ENCODE measurements around the gene PFDN4. TPM values are rescaled to one million over a fixed set of nuclear protein-coding genes. Genes with fewer than 3 reads are reported as not detected.
"Not testable (repeated sequence)": the region's sequence is repeated elsewhere in the genome, so short reads cannot be mapped to it uniquely, and the experiment has no call there.

The PFDN4 gene
- polyA plus RNA-seq, 1 donor: 52.8 TPM

DNA sequence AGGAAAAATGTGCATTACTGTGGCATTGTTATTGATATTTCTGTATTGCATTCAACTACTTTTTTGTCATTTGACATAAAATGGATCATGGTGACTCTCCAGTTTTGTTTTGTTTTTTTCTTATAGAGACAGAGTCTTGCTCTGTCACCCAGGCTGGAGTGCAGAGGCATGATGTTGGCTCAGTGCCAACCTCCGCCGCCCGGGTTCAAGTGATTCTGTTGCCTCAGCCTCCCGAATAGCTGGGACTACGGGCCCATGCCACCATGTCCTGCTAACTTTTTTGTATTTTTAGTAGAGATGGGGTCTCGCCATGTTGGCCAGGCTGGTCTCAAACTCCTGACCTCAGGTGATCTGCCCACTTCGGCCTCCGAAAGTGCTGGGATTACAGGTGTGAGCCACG is 16.8 kb downstream of the PFDN4 start:
- DNase-seq: not testable (repeated sequence)

DNA sequence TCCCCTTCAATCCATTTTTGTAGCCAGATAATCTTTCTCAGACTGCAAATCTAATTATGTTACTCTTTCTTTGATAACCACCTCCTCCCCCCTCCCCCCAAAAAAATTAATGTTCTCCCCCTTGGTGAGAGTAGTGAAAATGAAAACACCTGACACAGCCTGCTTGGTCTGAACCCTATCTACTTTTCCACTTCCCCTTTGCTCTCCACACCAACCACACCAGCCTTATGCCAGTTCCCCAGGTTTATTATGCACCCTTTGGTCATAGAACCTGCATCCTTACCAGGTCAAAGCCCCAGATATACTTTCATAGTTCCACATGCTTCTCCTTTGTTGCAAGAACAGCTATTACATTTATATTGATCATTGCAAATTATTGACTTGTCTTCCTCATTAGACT is 19.4 kb downstream of the PFDN4 start:
- no peak for DNase-seq

DNA sequence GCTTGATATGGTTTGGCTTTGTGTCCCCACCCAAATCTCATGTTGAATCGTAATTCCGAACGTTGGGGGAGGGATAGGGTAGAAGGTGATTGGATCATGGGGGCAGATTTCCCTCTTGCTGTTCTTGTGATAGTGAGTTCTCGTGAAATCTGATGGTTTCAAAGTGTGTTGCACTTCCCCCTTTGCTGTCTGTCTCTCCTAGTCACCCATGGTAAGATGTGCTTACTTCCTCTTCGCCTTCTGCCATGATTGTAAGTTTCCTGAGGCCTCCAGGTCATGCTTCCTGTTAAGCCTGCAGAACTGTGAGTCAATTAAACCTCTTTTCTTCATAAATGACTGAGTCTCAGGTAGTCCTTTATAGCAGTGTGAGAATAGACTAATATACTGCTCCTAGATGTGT is 19.9 kb downstream of the PFDN4 start:
- no peak for DNase-seq

DNA sequence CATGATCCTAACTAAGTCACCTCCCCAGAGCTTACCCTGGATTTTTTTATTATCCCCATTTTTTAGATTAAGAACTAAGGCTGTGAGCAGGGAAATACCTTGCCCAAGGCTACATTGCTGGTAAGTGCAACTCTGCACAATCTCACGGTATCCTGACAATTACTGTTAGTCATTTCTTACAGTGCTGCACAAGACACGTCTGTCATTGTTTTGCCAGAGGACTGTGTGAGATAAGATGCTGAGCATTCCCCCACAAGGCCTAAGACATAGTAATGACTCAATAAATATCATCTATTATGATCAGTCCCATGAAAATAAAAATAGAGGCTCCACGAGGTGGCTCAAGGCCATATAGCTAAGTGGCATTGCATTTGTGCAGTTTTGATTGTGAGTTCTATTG is 21.0 kb downstream of the PFDN4 start:
- DNase-seq: no peak

DNA sequence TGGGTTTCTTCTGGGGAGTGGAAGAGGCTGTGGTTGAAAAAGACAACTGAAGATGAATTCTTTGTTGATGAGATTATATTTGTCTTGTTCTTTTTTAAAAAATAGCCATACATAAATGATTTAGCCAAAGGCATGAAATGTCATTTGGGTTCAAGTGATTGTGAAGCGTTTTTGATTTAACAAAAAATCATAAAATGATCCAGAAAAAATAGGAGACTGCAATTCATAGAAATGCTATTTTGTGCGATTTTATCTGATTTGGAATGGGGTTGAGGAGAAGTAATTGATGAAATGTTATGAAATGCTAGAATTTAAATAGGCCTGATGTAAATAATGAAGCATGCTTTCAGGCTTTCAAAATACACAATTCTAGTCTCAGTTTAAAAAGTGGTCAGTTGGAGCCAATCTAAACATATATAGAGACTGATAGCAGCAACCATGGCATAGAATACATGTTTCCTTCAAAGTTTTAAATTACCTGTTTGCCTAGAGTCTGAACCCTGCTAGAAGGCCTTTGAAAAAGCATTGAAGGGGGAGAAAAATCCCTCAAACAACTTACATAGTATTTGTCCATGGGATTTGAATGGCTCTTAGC is 21.8 kb downstream of the PFDN4 start:
- DNase-seq: no peak

DNA sequence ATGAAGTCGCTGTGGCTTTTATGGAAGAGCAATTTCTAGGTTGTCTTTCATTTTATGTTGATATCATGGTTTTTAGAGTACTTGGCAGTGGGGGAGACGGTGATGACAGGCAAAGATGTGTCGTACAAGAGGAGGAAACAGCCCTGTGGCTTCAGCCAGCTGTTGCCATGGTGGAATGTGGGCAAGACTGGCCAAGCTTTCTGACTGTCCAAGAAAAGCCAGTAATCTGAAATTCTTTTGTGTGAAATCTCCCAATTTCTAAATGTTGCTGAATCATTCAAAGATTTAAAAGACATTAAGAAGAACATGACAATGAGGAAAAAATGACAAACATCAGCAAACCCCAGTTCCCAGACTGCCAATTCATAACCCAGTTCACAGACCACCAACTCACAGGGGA is 23.1 kb downstream of the PFDN4 start:
- no peak for DNase-seq

DNA sequence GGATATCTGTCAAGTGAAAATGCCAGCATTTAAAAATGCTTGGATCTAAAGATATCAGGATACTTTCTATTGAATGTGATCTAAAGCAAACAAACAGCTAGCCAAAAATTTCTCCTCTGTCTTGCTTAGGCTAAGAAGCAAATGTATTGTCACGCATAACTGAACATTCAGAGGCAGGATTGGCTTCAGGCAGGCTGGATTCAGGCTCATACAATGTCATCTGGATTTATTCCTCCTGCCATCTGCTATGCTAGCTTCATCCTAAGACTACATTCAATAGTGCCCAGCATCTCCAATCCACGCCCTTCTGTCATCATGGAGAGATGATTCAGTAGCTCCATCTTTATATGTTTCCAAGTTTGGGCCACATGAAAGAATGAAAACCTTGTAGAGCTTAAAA is 27.1 kb downstream of the PFDN4 start:
- DNase-seq: no peak

DNA sequence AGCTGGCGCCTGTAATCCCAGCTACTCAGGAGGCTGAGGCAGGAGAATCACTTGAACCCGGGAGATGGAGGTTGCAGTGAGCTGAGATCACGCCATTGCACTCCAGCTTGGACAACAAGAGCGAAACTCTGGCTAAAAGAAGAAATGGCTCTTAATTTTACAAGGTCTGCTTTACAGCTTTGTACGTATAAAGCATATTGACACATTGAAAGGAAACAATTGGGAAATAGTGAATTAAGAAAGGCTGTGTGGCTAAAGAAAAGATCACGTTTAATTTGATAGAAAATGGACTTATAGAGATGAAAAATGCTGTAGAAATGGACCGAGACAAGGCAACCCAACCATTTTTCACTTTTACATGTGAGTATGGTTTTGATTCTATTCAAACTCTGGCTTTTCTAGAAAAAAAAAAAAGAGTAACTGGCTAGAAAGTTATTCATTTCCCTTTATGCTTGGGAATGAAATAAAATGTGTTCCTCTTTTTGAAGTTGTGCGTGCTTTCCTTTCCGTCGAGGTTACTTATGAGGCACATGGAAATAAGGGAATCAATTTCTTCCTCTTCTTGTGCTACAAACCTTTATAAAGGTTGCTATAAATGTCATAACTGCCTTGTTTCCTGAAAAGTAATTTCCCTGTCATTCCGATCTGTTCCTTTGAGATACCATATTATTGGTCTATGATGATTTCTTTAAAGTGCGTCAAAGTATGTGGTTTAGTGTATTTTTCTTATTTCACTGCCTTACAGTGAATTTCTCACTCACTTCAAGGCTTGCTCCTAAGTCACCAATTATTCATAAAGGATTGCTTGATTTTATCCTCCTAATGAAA is 29.4 kb downstream of the PFDN4 start:
- DNase-seq: no peak

DNA sequence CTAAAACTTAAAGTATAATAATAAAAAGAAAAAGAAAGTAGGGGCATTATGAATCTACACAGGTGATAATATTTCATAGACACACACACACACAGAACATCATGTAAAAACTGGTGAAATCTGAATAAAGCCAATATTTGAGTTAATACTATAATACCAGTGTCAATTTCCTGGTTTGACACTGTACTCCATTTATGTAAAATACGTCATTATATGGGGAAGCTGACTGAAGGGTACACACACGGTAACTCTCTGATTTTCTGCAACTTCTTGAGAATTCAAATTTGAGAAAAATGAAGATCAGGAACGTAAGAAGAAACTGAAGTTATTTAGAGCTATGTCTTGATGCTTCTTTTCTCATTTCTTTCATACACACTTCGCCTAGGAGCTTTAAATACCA is 36.2 kb downstream of the PFDN4 start:
- DNase-seq: no peak

DNA sequence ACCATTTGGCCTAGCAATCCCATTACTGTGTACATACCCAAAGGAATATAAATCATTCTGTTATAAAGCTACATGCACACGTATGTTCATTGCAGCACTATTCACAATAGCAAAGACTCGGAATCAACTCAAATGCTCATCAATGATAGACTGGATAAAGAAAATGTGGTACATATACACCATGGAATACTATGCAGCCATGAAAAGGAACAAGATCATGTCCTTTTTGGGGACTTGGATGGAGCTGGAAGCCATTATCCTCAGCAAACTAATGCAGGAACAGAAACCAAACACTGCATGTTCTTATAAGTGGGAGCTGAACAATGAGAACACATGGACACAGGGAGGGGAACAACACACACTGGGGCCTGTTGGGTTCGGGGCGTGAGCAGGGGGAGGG is 40.8 kb downstream of the PFDN4 start:
- not testable (repeated sequence) for DNase-seq

DNA sequence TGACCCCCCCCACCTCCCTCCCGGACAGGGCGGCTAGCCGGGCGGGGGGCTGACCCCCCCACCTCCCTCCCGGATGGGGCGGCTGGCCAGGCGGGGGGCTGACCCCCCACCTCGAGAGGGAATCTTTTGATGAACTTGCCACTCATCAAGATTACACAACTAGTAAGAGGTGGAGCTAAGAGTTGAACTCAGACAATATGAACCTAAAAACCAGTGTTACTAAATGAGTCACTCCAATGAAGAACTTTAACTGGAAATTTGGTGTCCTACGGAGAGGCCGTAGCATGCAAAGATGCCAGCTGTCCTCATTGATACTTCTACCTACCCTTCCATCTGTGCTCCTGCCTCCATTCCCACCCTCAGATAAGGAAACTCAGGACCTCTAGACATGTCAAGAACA is 42.8 kb downstream of the PFDN4 start:
- no peak for DNase-seq

DNA sequence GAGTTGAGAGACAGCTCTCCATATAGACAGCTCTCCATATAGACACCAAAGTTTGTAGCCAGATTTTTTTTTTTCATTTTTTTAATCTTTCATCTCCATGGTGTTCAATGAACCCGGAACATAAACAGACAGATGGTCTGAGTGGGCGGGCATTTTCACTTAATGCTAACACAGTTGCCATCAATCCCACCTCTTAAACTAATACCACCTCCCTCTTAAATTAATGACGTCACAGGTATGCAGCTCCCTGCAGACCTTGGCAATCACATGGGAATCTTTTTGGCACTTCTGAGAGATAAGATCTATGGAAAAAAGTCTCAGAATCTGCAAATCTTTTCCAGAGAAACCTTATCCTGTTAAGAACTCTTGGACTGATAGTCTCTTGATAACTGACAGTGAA is 43.2 kb downstream of the PFDN4 start:
- DNase-seq: no peak

DNA sequence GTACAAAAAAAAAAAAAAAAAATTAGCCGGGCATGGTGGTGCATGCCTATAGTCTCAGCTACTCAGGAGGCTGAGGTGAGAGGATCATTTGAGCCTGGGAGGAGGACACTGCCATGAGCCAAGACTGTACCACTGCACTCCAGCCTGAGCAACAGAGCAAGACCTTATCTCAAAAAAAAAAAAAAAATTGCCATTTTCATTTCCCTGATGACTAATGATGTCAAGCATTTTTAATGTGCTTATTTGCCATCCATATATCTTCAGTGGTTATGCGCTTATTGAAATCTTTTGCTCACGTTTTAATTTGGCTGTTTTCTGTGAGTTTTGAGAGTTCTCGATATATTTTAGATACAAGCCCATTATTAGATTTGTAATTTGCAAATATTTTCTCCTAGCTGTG is 46.7 kb downstream of the PFDN4 start:
- DNase-seq: no peak

DNA sequence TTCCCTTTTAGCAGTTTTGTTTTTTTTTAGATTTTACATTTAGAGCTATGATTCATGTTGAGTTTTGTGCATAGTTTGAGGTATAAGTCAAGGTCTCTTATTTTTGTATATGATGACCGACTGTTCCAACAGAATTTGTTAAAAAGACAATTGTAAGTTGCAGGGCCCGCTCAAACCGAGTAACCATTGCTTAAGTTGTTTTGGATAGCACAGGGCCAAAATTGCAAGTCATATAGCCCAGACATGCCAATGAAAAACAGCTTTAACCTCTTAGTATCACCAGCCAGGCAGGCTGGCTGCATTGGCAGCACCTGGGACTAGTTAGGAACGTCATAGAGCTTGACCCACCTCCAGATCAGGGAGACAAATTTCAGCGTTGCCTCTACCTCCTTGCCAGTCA is 47.3 kb downstream of the PFDN4 start:
- DNase-seq: no peak

DNA sequence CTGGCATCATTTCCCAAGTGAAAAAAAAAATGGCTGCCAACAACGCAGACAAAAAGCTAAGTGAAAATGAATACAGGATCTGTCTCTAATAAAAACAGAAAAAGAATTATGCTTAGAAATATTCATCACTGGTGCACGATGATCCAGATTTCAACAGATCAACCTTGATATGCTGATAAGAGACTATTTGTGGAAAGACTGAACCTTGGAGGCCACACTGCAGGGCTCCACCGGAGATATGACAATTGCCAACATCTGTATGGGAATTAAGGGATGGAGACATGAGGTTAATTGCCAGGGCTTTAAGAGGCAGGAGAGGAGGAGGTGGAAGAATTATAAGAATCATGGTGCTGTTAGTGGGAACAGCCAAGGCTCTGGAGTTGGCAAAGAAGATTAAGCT is 48.3 kb downstream of the PFDN4 start:
- no peak for DNase-seq

DNA sequence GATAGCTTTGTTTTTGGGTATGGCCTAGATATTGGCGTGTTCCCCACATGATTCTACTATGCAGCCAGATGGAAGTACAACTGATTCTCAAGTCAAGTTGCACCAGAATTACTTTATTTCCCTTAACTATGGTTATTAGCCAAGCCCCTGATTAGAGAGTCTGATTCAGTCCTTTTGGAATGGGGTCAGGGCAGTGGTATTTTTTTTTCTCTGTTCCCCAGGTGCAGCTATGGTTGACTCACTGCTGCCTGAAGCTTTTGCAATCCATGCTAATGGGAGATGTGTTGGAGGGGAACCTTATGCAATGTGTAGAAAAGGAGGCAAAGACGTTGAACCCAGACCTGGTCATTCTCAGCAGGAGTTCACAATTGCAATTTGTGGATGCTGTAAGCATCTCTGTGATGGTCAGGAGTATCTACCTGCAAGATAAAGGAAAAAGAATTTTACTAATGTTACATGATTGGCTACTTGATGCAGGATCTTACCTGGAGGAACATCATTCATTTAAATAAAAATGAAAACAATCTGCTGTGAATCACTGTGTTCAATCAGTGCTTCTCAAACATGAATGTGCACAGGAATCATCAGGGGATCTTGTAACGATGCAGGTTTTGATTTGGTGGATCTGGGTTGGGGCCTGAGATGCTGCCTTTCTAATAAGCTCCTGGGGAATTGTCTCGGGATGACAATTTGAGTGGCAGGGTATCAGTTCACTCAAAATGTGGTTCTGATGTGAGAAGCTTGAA is 49.4 kb downstream of the PFDN4 start:
- no peak for DNase-seq

DNA sequence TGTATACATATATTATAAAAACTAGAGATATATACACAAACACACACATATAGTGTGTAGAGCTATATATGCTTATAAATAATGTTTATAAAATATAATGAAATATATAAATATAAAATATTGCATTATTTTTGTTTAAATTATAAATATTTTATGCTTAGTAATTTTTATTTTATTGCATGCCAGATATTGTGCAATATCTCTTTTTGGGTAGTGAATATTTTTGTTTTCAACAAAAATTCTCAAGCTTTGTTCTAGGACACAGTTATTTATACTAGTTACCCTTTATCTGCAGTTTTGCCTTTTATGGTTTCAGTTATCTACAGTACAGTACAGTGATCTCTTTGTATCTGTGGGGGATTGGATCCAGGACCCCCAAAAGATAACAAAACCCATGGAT is 52.2 kb downstream of the PFDN4 start:
- DNase-seq: no peak

DNA sequence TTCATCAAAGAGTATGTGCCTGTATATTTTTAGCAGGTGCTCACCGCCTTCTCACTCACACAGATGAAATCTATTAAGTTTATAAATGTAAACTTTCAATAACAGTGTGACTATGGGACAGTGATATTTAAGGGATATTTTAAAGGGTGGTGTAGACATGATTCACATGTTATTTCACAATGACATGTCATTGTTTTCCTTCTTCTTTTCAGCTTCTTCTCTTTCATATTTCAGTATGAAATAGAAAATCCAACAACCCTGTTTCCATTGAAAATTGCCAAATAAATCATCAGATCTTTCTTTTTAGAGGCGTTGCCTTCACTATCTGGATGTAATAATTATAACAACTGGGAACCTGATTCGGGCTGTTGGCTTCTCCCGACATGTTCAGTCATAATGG is 54.8 kb downstream of the PFDN4 start:
- DNase-seq: no peak

DNA sequence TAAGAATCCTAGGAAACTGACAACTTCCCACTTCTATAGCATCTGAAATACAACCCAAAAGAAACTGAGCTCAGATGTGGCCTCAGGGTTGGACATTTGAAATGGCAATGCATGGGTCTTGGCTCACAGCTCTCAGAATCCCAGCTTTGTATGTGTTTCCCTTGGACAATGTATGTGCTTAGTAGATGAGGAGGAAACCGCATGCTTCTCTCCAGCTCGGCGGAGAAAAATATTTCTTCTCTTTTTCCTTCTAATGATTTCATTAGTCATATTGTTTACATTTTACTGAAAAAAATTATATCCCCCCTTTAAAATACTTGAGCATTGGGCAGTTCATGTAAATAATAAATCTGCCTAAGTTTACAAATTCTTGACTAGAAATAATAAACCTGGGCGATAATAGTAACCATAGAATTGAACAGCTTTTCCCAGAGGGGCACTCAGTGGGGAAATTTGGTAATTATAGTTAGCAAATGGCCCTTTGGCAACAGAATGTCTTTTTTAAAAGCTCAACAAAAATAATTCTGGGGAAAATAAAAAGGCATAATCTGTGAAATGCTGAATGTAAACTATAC is 55.3 kb downstream of the PFDN4 start:
- no peak for DNase-seq

DNA sequence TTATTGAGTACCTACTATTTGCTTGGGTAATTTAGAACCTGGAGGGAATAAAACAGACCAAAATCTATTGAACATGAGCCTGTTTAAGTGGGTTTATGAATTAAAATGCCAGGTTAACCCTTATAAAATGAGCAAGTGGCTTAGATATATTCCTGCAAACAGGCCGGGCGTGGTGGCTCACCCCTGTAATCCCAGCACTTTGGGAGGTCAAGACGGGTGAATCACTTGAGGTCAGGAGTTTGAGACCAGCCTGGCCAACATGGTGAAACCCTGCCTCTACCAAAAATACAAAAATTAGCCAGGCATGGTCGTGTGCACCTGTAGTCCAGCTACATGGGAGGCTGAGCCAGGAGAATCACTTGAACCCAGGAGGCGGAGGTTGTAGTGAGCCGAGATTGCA is 57.9 kb downstream of the PFDN4 start:
- not testable (repeated sequence) for DNase-seq

DNA sequence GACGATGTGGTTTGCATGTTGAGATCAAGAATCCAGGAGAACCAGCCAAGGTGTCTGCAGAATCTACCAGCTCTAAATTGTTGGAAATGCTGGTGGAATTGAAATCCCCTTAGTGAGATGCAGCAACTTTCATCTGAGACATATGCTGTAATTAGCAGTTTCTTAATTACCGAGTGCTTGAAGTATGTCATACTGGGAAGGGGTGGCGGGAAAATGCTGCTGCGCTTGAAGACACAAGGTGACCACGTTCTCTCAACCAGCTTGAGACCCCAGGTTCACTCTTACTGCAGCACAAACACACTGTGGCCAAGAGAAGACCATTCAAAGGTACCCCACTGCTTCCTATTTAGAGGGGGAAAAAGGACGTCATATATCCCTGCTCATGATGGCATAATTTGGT is 59.0 kb downstream of the PFDN4 start:
- no peak for DNase-seq

DNA sequence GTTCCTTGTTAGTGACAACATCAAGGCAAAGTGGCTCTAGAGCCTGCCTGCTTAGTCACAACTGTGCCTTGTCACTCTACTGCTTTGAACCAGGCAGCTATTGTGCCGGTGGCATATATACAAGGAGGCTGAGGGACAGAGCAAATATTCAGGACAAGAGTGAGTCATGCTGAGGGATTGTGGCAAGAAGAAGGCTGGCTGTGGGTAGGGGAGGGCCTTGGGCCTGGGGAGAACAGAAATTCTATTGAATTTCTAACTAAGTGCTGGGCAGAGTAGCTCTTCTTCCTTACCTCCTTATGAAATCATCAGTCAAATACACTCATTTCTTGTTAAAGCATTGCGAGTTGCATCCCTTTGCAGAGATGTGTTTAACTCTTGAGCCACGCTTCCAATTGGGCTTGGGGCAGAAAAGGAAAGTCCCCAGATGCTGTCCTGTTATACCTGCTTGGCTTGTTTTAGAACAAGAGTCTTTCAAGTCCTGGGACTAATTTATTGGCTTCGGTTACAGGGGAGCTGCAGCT is 59.7 kb downstream of the PFDN4 start:
- no peak for DNase-seq

DNA sequence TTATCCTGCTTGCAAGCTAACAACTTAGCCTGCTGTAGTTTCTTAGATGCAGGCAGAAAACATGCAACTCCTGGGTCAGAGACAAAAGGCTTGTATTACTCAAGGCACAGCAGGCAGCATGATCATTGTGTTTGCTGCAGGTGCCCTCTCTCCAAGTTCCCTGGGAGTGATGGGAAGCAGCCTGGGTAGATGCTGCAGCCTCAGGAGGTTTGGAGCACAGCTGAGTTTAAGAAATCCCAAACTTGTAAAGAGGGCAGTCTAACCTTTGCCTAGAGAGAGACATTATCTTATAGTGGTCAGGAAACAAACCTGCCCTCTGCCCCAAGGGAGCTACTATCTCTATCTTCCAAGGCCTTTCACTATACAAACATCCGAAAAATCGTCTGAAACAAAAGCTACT is 61.1 kb downstream of the PFDN4 start:
- DNase-seq: no peak
